NCI-H2107 (cell line): ENCODE data around the gene ADARB1.
"Not testable (repeated sequence)": the region's sequence is repeated elsewhere in the genome, so short reads cannot be mapped to it uniquely, and the experiment has no call there.

Source experiments
- DNase-seq: peaks from one replicate; lab custom pipeline; 2025; lab: John Stamatoyannopoulos, UW

Gene ADARB1, protein sequence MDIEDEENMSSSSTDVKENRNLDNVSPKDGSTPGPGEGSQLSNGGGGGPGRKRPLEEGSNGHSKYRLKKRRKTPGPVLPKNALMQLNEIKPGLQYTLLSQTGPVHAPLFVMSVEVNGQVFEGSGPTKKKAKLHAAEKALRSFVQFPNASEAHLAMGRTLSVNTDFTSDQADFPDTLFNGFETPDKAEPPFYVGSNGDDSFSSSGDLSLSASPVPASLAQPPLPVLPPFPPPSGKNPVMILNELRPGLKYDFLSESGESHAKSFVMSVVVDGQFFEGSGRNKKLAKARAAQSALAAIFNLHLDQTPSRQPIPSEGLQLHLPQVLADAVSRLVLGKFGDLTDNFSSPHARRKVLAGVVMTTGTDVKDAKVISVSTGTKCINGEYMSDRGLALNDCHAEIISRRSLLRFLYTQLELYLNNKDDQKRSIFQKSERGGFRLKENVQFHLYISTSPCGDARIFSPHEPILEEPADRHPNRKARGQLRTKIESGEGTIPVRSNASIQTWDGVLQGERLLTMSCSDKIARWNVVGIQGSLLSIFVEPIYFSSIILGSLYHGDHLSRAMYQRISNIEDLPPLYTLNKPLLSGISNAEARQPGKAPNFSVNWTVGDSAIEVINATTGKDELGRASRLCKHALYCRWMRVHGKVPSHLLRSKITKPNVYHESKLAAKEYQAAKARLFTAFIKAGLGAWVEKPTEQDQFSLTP

DNA sequence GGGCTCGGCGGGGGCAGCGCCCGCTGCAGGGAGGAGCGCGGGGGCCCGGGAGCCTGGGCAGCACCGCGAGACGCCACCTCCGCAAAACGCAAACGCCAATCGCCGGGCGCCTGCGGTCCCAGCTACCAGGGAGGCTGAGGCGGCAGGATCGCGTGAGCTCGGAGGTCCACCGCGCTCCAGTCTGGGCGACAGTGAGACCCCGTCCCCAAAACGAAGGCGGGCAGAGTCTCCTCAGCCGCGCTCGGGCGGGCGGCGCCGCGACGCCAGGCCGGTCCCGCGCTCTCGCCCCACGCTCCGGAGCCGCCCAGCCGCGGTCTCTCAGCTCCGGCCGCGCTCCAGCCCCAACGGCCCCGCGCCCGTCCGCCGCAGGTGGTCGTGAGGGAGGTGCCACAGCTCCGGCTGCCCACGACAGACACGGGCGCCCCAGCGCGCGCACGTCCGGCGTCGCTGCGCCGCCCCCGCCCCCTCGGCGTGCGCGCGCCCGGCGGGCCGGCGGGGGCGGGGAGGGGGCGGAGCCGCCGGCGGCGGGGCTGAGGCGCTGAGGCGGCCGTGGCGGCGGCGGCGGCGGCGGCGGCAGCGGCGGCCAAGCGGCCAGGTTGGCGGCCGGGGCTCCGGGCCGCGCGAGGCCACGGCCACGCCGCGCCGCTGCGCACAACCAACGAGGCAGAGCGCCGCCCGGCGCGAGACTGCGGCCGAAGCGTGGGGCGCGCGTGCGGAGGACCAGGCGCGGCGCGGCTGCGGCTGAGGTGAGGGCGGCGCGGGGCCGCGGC lies at the start of gene ADARB1:
ADARB1 (plus strand) TSS at position 533 of the 770 bp plus-strand sequence. CDS start 97,077 bp downstream, outside the sequence.
- no peak for DNase-seq

DNA sequence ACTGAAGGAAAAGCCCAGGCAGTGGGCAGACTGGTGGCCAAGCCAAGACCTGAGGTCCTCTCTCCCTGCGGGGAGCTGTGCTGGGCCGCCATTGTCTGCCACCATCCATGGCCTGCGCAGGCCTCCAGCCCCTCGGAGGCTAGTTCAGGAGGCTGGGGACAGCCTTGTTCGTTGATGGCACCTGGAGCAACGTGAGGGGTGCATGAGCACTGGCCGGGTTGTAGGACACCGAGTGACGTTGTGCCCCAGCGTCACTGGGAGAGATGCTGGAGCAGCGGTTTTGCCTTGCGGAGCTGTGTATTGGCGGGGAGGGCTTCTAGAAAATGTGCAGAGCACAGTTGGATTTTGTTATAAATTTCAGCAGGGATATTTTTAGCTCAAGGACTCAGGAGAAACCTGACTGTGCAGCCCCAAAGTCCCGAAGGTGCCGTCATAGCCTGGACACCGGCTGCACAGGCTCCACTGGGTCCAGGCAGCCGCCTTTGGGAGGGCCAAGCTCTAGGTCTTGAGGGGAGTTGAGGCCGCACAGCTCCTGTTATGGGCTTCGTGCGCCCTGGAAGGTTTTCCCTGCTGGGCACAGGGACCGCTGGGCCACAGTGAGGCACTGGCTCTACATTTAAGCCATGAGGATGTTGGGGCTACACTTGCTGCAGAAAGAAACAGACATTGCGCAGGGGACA lies 48.2 kb upstream of the ADARB1 start:
- no peak for DNase-seq

DNA sequence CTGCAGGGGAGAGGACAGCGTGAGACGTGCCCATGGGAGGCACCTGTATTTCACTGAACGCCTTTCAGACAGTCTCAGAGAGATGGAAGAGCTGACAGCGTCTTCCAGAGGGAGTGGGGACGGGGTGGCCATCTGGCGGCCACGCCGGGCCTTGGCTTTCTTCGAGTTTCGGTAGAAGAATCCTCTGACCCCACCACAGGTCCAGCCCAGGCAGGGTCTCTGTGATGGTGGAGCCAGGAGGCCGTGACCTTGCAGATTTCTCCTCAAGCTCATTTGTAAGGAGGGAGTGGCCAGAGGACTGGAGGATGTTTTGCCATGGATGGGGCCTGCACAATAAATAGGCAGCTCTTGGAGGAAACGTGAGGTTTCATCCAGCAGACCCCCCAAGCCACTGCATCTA lies 47.6 kb upstream of the ADARB1 start:
- no peak for DNase-seq

DNA sequence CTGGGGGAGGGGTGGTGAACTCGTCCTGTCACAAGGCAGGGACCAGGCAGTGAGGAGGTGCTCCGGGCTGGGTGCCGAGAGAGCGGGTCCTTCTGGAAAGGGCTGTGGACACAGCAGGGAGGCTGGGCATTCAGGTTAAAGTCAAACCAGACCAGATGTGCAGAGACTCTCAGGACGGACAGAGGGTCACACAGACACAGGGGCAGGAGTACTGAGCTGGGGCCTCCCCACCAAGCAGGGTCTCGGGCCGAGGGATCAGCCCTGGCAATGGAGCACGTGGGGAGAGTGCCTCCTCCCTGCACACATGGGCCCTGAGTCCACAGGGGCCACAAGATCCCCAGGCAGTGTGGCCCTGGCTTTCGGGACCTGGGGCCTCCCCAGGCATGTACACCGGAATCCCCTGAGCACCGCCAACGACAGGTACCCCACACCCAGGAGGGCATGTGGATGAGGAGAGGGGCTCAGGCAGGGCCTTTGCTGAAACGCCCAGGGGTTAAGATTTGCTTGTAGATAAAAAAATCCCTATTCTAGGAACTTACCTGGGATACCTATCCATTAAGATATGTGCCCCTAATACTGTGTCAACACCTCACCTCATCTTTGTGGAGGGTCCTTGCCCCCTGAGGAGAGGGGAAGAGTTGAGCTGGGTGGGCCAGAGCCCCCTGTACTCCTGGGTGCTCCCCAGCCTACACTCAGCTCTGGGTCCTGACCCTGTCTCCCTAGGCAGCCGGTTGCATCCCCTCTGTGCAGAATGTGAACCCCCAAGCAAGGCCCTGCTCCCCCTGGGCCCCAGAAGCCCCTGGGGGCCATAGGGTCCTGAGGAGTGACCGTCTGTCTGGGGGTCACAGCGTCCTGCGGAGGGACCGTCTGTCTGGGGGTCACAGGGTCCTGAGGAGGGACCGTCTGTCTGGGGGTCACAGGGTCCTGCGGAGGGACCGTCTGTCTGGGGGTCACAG lies 46.9 kb upstream of the ADARB1 start:
- DNase-seq = no peak

DNA sequence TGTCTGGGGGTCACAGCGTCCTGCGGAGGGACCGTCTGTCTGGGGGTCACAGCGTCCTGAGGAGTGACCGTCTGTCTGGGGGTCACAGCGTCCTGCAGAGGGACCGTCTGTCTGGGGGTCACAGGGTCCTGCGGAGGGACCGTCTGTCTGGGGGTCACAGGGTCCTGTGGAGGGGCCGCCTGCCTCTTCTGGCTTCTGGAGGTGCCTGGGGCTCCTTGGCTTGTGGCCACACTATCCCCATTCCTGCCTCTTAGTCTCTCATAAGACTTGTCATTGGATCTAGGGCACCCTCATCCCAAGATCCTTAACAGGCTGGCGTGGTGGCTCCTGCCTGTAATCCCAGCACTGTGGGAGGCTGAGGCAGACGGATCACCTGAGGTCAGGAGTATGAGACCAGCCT lies 45.7 kb upstream of the ADARB1 start:
- not testable (repeated sequence) for DNase-seq

DNA sequence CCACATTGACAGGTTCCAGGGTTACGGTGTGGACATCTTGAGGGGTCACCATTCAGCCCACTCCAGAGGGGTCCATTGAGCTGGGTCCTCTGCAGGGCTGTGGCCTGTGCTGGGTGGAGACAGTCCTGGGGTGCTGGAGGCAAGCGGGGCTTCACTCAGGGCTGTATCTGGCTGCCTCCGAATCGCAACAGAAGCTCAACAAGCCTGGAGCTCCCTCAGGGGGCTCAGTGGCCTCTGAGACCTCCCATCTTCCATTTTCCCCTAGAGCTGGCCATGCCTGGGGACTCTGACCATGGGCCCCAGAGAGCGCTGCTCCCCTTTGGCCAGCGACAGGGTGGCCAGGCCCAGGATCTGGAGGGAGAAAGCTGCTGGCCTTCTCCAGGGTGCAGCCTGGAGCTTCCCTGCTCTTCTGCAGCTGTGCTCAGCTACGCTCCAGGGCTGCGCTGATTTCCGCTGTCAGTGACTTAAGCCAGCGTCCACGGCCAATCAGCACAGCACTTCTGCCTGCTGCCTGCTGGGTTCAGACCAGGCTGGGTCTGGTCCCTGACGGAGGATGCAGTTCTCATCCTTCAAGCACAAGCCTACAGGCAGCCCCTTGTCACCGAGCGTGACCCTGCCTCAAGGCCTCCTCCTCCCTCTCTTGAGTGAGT lies 45.0 kb upstream of the ADARB1 start:
- peak; percentile 41 for DNase-seq

DNA sequence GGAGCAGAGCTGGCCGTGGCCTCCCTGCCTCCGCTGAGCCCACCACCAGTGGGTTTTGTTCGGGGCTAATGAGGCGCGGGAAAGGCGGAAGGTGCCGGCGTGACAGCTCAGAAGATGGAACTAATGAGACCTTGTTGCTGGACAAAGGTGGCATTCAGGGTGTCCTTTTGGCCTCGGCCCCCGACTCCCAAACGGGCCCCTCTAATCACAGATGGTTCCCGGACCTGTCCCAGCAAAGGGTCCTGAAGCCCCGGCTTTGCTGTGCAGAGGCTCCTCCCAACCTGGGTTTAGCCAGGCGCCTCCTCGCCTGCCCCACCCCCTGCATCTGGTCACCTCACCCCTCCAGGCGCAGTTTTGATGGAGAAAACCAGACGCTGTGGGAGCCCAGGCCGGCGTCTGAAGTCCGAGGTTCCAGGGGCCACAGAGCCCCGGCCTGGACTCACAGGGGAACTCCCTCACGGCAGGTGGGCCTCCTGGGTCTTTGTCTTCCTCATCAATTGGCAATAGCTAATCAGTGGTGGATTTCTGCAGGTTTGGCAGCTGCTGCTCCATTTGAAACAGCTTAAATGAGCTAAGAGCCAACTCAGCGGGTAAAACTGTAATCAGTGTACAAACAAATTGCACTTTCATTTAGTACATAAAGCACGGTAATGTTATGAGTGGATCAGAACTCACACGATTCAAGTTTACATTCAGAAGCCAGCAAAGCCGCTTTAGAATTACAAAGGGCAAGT lies 44.3 kb upstream of the ADARB1 start:
- no peak for DNase-seq

DNA sequence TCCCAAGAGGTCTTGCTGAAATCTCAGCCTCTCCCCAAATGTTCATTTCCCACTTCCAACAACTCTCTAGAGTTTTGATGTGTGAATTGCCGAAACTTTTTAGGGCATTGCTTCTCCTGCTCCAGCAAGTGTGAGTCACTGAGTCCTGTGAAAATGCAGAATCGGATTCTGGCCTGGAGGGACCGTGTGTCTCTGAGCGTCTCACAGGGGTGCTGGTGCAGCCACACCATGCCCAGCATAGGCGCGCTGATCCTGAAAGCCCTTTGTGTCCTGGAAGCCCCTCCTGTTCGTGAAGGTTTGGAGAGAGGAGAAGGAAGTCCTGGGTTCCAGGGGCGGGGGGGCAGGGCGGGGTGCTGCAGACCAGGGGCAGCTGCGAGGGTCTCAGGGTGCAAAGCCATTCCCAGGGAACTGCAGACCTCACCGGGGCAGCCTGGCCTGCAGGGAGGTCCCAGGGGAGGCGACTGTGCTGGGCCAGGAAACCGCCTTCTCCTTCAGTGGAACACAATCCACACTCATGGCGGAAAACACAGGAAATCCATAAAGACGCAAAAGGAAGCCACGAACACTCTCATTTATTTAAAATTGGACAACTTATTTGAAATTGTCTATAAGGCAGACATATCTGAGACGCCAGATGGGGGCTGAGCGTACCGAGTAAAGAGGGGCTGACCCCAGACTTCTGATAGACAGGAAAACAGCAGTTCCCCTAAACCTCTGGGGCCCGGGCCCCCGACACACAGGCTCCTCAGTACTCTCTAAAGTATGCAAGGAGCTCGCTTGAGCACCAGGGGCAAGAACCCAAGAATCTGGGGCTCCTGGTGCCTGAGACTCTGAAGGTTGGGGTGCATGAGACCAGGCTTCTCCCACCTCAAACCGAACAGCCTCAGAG lies 43.5 kb upstream of the ADARB1 start:
- no peak for DNase-seq

DNA sequence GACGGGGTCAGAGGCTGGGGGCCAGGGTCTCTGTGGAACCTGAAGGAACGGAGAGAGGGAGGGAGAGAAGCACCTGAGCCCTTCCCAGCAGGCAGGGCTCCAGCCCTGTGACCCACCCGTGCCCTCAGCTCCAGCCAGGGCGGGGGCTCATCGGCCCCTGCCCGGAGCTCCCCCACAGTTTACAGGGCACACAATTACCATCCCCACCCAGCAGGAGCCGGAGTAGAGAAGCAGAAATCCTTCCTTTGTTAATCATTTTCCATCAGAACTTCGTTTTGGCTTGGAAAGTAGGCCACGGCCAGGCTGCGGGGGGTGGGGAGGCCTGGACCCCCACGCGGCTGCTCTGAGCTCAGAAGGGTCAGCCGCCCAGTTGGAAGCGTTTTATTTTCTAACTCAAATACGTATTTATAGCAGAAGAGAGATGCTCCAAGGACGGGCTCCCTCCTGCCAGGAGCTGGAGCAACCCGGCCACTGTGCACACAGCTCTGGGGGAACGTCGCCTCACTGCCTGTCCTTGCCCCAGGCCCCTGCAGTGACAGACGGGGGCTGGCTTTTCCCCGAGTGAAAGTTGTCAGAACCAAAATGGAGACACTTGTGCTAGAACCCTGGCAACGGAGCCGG lies 42.7 kb upstream of the ADARB1 start:
- no peak for DNase-seq

DNA sequence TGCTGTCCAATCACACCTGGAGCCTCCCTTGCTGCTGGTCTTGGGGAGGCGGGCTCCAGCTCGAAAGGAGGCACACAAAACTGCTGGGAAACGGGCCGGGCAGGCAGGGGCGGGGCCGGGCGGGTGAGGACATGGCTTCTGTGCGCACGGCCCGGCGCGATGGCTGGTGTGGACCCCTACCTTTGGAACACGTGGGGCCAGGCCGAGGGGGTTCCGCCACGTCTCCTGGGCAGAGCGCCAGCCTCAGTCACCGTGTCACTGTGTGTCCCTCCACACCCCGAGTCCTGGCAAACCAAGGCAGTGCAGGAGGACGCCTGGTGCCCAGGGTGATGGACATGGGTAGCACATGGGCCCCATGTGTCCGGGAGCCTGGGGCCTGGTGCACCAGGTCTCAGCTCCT lies 42.0 kb upstream of the ADARB1 start:
- no peak for DNase-seq

DNA sequence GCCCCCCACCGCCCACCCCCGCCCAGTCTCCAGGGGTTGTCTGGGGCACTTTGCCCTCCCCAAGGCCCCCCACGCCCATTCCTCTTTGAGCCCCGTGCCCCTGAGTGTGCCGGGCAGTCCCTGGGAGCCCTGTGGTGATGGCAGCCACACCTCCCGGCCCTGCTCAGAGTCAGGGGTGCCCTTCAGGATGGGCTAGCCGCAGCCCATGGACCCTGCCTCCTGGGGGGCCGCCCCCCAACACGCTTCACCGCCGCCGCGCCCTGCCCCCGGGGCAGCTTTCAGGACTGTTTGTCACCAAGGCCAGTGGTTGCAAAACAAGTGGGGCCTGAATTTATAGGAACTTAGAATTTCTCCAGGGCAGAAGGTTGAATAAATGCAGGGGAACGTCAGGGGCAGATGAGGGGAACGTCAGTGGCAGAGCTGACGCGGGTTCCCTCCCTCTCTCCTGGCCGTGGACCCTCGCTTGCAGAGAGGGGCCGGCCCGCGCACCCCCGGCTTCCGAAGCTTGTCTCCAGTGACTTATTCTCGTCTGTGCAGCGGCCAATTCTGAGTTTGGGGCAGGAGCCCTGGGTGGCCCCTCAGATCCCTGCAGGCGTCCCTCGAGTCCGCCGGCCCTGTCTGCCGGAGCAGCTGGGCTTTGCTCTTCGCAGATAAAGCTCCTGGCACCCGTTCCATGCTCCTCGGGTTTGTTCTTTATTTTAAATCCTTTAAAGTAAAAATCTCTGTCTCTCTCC lies 41.2 kb upstream of the ADARB1 start:
- DNase-seq = no peak

DNA sequence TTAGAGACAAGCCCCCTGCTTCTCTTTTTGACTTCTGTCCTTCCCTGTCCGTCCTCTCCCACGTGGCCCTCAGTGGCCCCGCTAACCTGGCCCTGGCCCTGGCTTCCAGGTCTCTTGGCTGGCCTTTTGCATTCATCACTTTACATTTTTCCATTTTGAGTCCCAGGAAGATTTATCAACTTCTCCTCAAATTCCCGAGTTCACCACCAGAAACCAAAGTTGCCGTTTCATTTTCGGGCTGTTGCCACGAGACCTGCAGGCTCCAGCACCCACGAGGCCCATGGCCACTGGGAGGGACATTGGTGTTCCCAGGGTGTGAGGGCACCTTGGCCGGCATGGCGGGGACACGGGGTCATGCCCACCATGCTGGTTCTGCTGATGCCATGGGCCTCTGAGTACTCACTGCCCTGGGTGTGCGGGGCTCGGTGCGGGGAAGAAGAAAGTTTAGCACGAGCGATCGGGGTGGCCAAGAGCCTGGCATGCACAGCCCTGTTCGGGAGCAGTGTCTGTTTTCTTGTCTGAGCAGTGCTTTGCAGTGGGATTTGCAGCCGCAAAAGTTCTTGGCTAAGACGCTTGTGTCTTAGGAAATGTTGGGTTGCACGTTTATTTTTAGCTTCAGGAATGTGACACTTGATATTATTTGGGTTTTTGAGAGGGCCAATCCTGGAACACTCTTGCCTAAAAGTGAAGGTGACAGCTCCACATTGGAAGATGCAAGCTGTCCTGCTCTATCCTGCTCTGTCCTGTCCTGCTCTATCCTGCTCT lies 40.4 kb upstream of the ADARB1 start:
- no peak for DNase-seq

DNA sequence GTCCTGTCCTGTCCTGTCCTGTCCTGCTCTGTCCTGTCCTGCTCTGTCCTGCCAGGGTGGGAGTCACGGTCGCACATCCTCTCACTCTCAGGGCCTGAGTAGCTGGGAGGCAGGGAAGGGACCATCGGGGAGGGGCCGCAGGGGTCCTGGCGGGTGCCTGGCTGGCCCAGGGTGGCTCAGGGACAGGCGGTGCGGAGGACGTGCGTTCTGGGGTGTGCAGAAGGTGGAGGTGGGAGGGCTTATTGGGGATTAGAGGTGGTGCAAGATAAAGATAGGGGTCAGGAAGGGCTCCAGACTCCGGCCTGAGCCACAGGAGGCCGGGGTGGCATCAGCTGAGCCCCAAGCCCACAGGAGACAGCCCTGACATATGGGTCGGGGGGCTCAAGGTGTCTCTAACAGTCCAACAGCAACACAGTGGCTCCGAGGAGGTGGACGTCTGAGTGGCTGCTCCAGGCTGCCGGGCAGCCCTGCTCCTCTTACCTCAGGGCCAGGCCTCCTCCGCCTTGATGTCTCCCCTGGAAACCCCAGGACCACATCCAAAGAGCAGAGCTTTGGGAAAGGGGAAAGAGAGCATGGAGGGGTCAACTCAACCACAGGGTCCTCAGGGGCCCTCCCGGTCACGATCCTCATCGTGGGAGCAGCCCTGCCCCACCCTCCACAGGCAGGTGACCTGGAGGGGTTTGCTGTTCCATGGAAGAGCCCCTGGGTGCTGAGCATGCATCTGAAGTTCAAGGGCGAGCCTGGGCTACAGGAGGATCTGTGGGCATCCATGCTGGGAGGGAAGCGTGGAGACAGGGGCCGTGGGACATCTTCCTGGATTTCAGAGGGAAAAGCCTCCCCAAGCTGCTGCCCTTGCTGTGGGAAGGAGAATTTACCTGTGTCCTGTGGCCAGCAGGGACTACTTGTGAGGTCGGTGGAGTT lies 39.6 kb upstream of the ADARB1 start:
- DNase-seq = no peak

DNA sequence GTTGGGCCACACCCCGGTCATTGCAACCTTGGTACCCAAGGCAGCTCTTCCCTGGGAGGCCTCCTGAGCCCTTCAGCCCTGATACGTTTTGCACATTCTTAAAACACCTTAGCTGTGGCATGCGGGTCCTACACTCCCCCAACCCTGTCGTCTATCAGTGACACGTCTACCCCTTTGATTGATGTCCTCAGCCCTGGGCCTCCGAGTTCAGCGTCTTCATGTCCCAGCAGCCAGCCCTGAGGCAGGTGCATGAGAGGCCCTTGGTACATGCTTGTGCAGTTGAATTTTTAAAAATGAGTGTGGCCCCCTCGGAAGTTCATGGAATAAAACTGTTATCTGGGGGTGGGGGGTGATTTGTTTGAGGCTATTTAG lies 38.9 kb upstream of the ADARB1 start:
- no peak for DNase-seq

DNA sequence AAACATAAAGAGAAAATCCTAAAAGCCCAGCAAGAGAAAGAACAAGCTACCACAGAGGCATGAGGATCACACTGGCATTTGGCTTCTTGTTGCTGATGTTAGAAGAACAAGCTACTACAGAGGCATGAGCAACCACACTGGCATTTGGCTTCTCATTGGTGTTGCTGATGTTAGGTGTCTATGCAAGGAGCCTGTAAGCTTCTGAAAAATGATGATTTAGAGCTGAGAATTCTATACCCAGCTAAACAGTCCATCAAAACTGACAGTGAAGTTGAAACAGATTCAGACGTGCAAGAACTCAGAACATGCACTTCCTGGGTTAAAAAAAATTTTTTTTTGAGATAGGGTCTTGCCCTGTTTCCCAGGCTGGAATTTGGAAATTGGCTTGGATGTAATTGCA lies 37.8 kb upstream of the ADARB1 start:
- DNase-seq = no peak

DNA sequence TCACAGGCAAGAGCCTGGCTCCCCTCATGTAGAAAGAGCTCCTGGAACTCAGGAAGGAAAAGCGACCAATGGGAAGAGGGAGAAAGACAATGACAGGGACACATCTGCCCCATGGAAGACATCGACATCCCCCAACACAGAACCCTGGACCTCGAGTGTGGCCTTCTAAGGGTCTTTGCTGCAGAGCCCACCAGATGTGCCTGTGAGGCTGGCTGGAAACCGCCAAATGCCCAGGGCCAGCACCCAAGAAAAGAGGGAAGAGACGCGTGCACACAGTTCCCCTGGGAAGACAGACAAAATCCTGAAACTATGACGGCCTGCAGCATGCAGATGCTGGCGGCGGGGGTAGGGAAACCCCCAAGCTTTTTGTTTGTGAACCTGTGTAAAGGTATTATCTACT lies 36.4 kb upstream of the ADARB1 start:
- no peak for DNase-seq
